KOPT-K1 (cell line): Measurements from ENCODE around the gene IL1R2.

Experiments used
- H3K27ac ChIP-seq: fragments of 200-600 bp; sonication (generic); 2 replicates; pipeline ENCODE4 v1.5.1; 2016; ENCODE audit warnings: antibody characterized with exemption, mild to moderate bottlenecking, low read depth, low read length; ENCODE audit not compliant: poor library complexity, severe bottlenecking
- H3K36me3 ChIP-seq: fragments of 200-600 bp; sonication (generic); 2 replicates; pipeline ENCODE4 v1.5.1; 2017; ENCODE audit warnings: antibody characterized with exemption, mild to moderate bottlenecking, low read length, moderate library complexity; ENCODE audit not compliant: insufficient read depth
- H3K9me3 ChIP-seq: fragments of 200-600 bp; sonication (generic); 2 replicates; pipeline ENCODE4 v1.5.1; 2017; ENCODE audit warnings: antibody characterized with exemption, low read length, mild to moderate bottlenecking; ENCODE audit not compliant: insufficient read depth, poor library complexity, severe bottlenecking

IL1R2 gene

GRCh38 chr2:102016399-102016955 is 24.7 kb downstream of the IL1R2 start:
- no peaks in the 10 kb centered on the region for H3K9me3 ChIP-seq
- H3K36me3 ChIP-seq, result no peaks in the 10 kb centered on the region
- no peak overlapping the region for H3K27ac ChIP-seq

DNA sequence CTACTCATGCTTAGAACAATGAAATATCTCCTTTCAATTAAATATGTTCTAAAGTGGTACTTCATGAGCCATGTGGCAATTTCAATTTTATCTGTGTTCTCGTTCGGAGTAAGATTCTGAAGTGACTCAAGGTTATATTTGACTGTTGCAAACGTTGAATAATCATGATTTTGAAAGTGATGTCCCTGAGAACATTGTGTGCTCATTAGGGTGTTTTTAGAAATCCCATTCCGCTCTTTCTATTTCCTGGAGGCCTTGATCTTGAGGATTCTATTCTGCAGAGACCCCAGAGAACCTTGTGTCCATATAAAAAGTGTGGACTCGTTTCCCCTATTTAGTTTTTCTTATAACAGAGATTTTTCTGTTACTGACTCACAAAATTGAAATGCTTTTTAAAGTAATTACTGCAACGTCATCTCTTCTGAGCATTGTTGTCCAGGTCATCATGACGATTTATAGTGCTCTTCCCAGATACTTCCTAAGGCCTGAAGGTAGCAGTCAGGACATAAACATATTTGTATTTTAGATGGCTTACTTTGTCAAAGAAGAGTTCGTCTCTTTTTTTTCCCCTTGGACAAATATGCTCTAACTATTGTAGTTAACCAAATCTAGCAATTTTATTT is 27.2 kb downstream of the IL1R2 start:
- Histone ChIP-seq H3K9me3 (no peaks in the 10 kb centered on the region), H3K36me3 (no peaks in the 10 kb centered on the region), H3K27ac (no peak overlapping the region)

DNA sequence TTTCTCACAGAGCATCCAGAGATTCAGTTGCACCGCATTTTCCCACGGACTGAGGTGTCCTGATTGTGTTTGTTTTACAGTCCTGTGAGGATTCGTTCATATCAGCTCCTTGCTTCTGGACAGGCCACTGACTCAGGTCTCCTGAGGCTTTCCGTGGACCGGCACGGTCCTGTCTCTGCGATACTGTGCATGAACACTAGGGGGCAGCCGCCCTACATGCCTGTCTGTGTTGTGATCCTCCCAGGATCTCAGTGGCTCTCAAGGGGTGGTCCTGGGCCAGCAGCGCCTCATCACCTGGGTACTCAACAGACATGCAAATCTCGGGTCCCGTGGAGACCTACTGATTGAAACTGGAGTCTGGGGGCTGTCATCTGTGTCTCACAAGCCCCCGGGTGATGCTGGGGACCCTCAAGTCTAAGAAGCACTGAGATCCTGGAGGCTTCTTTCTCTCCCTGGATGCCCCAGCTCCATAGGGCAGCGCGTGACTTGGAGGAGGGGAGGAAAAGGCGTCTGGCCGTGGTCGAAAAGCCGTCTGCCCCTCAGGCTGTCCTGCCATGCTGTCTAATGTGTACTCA is 28.9 kb downstream of the IL1R2 start:
- no peaks in the 10 kb centered on the region for H3K9me3 ChIP-seq
- no peak overlapping the region for H3K27ac ChIP-seq
- H3K36me3 ChIP-seq, result no peaks in the 10 kb centered on the region

GRCh38 chr2:102021779-102022178 is 30.0 kb downstream of the IL1R2 start:
- Histone ChIP-seq H3K27ac (no peak overlapping the region), H3K36me3 (no peaks in the 10 kb centered on the region), H3K9me3 (no peaks in the 10 kb centered on the region)

- H3K27ac ChIP-seq, result no peak overlapping the region
- no peaks in the 10 kb centered on the region for H3K9me3 ChIP-seq
These were observed 31.3 kb downstream of the IL1R2 start for GRCh38 chr2:102022884-102023539.

DNA sequence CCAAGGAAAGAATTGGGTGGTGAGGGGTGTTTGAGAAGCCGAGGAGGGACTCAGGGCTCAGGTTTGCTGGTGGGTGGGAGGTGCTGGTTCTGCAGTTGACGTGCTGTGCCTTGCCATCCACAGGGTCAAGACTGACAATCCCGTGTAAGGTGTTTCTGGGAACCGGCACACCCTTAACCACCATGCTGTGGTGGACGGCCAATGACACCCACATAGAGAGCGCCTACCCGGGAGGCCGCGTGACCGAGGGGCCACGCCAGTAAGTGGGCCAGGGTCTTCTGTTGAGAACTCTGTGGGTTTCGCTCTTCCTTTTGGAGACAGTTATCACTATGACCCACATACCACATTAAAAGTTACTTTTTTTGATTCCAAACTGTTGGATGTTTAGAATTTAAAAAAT is 32.6 kb downstream of the IL1R2 start:
- H3K36me3 ChIP-seq, result no peaks in the 10 kb centered on the region
- no peaks in the 10 kb centered on the region for H3K9me3 ChIP-seq
- no peak overlapping the region for H3K27ac ChIP-seq

More at GRCh38 chr2:102022884-102023539, 31.3 kb downstream of the IL1R2 start:
- H3K36me3 ChIP-seq, result no peaks in the 10 kb centered on the region

DNA sequence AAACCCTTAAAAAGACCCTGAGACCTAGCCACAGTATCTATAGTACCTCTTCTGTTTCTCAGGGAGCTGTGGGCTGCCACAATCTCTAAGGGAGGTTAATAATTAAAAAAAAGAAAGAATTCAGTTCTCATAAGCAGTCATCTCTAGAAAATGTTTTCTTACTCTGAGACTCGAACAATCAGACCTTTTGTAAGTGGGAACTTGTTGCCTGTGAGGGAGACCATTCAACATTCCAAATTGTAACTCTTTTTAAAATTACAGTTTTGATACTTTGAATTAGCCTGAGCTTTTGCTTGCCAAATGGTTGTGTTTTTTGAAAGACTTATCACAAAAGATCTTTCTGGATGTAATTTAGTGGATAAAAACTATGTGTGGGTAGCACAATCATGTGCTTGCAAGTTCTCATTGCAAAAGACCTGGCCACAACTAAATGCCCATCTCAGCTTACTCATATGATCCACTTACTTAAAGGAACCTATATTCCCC is 33.3 kb downstream of the IL1R2 start:
- Histone ChIP-seq H3K27ac (no peak overlapping the region), H3K36me3 (no peaks in the 10 kb centered on the region), H3K9me3 (no peaks in the 10 kb centered on the region)

DNA sequence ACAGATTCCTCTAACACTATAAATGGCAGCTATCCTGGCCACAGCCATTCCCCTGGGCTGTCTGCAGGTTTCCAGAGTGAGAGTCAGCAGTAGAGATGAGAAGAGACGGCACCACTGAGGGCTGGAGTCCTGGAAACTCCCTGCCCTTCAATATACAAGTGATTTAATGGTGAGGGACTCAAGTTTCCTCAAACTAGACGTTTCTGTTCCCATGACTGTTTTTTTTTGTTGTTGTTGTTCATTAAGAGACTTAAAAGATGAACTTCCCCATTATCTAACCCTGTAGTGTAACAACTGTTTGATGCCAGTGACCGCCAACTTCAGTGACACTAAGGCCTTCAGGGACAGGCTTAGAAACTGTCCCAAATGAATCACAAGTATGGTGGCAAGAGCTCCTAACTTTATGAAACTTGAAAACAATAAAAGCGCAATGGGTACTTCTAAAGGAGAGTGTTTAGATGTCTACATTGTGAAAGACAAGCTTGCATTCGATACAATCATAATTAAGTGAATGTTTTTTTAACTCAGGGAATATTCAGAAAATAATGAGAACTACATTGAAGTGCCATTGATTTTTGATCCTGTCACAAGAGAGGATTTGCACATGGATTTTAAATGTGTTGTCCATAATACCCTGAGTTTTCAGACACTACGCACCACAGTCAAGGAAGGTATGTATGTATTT is 34.0 kb downstream of the IL1R2 start:
- no peaks in the 10 kb centered on the region for H3K36me3 ChIP-seq
- no peaks in the 10 kb centered on the region for H3K9me3 ChIP-seq
- no peak overlapping the region for H3K27ac ChIP-seq

DNA sequence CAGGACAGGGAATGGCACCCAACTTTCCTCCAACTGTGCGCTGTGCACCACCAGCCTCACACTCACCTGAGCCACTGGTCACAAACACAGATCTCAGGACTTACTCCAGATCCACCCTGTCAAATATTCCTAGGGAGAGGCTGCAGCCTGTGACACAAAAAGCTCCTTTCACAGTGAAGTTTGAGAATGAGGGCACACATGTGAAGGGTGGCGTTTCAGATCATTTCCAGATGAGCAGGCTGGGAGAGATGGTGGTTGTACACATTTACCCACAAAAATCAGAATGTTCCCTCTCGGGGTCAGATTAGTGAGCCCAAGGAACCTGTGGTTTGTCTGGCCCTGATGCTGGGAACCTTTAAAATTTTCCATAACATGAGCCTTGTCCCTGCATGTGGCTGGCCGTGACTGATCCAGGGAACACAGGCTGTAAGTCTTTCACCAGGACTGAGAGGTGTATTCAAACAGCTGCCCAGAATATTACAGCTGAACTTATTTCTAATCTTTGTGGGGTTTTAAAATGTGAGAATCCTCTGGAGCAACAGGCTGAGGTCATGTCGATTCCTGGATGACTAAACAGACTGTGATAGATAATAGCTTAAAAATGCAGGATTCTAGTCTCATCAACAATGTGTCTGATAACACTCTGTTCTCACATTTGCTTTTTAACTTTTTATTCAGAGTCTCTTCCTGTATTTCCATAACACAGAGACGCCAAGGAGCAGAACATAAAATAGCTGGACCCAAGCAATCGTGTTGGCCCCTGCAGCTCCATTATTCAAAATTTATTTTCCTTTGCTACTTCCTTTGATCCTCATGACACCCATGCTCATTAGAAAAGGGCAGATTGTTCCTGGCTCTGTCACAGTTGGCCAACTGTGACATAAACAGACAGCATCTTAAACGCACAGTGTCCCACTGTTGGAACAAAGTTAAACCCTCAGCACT is 35.5 kb downstream of the IL1R2 start:
- H3K27ac ChIP-seq, result no peak overlapping the region
- no peaks in the 10 kb centered on the region for H3K36me3 ChIP-seq
- H3K9me3 ChIP-seq, result no peaks in the 10 kb centered on the region

GRCh38 chr2:102028470-102028869 is 36.7 kb downstream of the IL1R2 start:
- H3K9me3 ChIP-seq, result no peaks in the 10 kb centered on the region
- H3K27ac ChIP-seq, result no peak overlapping the region
- H3K36me3 ChIP-seq, result no peaks in the 10 kb centered on the region

DNA sequence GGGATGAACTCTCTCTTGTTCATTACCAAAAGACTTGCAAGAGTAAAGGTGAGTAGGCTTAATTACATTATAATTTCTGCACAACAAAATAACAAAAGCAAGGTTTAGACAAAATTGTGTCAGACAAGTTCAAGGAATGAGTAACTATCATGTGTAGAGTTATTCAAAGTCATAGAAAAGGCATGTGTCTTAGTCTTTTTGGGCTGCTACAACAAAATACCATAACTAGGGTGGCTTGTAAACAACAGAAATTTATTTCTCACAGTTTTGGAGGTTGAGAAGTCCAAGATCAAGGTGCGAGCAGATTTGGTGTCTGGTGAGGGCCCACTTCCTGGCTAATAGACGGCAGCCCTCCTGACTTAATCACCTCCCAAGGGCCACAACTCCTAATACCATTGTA is 37.6 kb downstream of the IL1R2 start:
- Histone ChIP-seq H3K27ac (no peak overlapping the region), H3K36me3 (no peaks in the 10 kb centered on the region), H3K9me3 (no peaks in the 10 kb centered on the region)

- Histone ChIP-seq H3K36me3 (no peaks in the 10 kb centered on the region), H3K9me3 (no peaks in the 10 kb centered on the region), H3K27ac (no peak overlapping the region)
These were observed 38.2 kb downstream of the IL1R2 start for GRCh38 chr2:102029952-102030351.

- H3K27ac ChIP-seq, result no peak overlapping the region
- no peaks in the 10 kb centered on the region for H3K36me3 ChIP-seq
- H3K9me3 ChIP-seq, result no peaks in the 10 kb centered on the region
These were observed 38.7 kb downstream of the IL1R2 start for GRCh38 chr2:102030502-102030854.

DNA sequence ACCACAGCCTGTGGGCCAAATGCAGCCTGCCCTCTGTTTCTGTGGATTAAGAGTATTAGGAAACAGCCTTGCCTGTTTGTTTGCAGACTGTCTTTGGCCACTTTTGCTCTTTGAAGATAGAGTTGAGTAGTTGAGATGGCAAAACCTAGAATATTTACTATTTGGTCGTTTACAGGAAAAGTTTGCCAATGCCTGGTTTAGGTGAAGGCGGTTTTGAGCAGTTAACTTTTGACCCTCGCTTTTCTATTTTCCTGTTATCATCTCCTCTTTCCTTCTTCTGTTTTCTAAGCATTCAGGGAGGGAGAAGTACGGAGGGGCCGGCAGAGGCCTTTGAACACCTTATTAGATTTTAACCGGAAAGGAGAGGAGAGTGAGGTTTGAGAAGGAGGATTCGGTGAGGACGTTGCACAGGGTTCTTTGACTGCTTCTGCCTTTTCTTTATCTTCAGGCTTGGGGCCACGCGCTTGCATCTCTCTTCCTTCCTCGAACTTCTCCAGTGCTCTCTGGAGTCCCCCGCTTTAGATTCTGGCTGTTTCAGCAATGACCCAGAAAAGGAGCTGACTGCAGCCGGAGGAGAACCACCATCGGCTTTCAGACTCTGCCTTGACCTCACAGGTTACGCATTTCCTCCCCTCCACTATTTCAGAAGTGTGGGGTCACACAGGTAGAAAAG is 39.2 kb downstream of the IL1R2 start:
- Histone ChIP-seq H3K36me3 (no peaks in the 10 kb centered on the region), H3K27ac (no peak overlapping the region), H3K9me3 (no peaks in the 10 kb centered on the region)
